ENCODE measurements around the gene ARID3B.

ARID3B gene

GRCh38 chr15:74609938-74610301 is 68.9 kb downstream of the ARID3B start:
- DNase-seq = no peak

- no peak for DNase-seq
Observed at GRCh38 chr15:74610302-74610951, 69.4 kb downstream of the ARID3B start.

- no peak for DNase-seq
Observed at GRCh38 chr15:74611341-74611740, 70.3 kb downstream of the ARID3B start.

- no peak for DNase-seq
Observed at GRCh38 chr15:74611834-74612233, 70.8 kb downstream of the ARID3B start.

- no peak for DNase-seq
Observed at GRCh38 chr15:74612677-74613076, 71.7 kb downstream of the ARID3B start.

- no peak for DNase-seq
Observed at GRCh38 chr15:74613089-74613952, 72.3 kb downstream of the ARID3B start.

GRCh38 chr15:74613953-74614743 is 73.1 kb downstream of the ARID3B start:
- no peak for DNase-seq

- DNase-seq = peak; percentile 47
Observed at GRCh38 chr15:74614744-74615507, 73.9 kb downstream of the ARID3B start.

- peak; percentile 85 for DNase-seq
Observed at GRCh38 chr15:74615508-74616365, 74.7 kb downstream of the ARID3B start, which contains the start of gene CLK3. TSS of gene CLK3 (plus strand) at chr15:74615836. CDS start at chr15:74619197, 3,361 bp downstream.

GRCh38 chr15:74616366-74616939 is 75.4 kb downstream of the ARID3B start:
- DNase-seq = peak; percentile 45

GRCh38 chr15:74616996-74617395 is 76.0 kb downstream of the ARID3B start:
- no peak for DNase-seq

GRCh38 chr15:74618841-74619596 is 78.0 kb downstream of the ARID3B start:
- no peak for DNase-seq

GRCh38 chr15:74619916-74620635 is 79.1 kb downstream of the ARID3B start:
- DNase-seq = no peak

GRCh38 chr15:74620636-74621545 is 79.9 kb downstream of the ARID3B start:
- peak; percentile 66 for DNase-seq

GRCh38 chr15:74621546-74621920 is 80.5 kb downstream of the ARID3B start:
- no peak for DNase-seq

GRCh38 chr15:74621936-74622335 is 80.9 kb downstream of the ARID3B start:
- no peak for DNase-seq

- DNase-seq = no peak
Observed at GRCh38 chr15:74622758-74623157, 81.7 kb downstream of the ARID3B start.

GRCh38 chr15:74624020-74624602 is 83.1 kb downstream of the ARID3B start:
- no peak for DNase-seq
